Motor neuron (in vitro differentiated cells): ENCODE measurements around the gene HMGN1. TPM values are rescaled to one million over a fixed set of nuclear protein-coding genes. Genes with fewer than 3 reads are reported as not detected.

ENCODE experiments used
- ATAC-seq, 8 experiments: fragments of 200-7000 bp; cut with Tn5 transposase; replicated peaks in 6 of 8; 2 replicates each; pipeline ENCODE4 v1.8.0; 2021; ENCODE audit warnings: mild to moderate bottlenecking in 8 of 8, moderate library complexity in 8 of 8
- H3K27ac ChIP-seq, 2 donors: fragments of 250-450 bp; sonication (Bioruptor Pico); 2 replicates each; pipeline ENCODE4 v1.9.0; 2021; ENCODE audit warnings: antibody characterized with exemption in 2 of 2, mild to moderate bottlenecking in 2 of 2, moderate library complexity in 1 of 2
- H3K4me1 ChIP-seq, 2 donors: fragments of 250-450 bp; sonication (Bioruptor Pico); replicated peaks in 1 of 2; 2 replicates each; pipeline ENCODE4 v1.6.1; 2021; ENCODE audit warnings: antibody characterized with exemption in 2 of 2, mild to moderate bottlenecking in 2 of 2, moderate library complexity in 1 of 2
- H3K4me3 ChIP-seq, 5 donors: fragments of 250-450 bp; sonication (Bioruptor Pico); 2 replicates each; pipeline ENCODE4 v1.9.0; 2021; ENCODE audit warnings: antibody characterized with exemption in 5 of 5, mild to moderate bottlenecking in 5 of 5, moderate library complexity in 4 of 5
- WGBS, 10 experiments: fragments of 450-650 bp; shearing (Covaris generic); methylation state at CpG; one replicate each; pipeline ENCODE4 v1.0.0; 2022; 5-methylcytosine and 5-hydroxymethylcytosine counted together
- in situ Hi-C, 9 experiments: fragments of 400-800 bp; cut with MboI; loops; one replicate each; pipeline ENCODE4 v1.15.0; 2021; ENCODE audit warnings: low sequenced_read_pairs in 9 of 9, low pct_unique_long_range_greater_than_20kb in 2 of 9; ENCODE audit not compliant: unreplicated experiment in 9 of 9
- total RNA-seq, 8 experiments: library from RNA; unstranded; fragments of 300-600 nt; gene quantifications; 2 replicates each; pipeline versions ENCODE4 v1.2.3 to v1.2.4, GENCODE V29; 2022

Gene HMGN1
- total RNA-seq, 8 experiments from 2014 or later: 194 to 280 (median 239) TPM

DNA sequence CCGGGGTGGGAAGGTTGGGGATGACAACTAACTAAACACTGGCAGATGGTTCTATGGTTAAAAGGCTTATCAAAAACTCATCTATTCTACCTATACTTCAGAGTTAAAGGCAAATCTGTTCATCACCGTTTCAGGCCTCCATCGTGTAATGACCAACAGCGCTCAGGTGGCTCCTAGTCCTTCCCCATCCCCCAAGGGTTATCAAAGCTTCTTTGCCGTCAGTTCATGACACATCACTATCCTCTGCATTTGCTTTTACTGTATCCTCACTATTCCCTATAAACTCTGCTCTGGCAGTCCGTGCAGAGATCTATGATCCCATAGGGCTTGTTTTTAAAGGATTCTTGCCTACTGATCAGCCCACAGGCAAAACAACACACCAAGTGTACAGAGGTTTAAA is 8.2 kb downstream of the HMGN1 start:
- 48 to 97% (median 82%) methylated on average over 1 to 6 of the region's 6 CpGs for WGBS, 10 experiments
- ATAC-seq: no peak
- peaks cover 11 to 12% of the 10 kb centered on the region in 2 donors for H3K4me1 ChIP-seq
- H3K27ac ChIP-seq: no peak overlapping the region
- in situ Hi-C loops: no loop called here
- H3K4me3 ChIP-seq: no peak overlapping the region

DNA sequence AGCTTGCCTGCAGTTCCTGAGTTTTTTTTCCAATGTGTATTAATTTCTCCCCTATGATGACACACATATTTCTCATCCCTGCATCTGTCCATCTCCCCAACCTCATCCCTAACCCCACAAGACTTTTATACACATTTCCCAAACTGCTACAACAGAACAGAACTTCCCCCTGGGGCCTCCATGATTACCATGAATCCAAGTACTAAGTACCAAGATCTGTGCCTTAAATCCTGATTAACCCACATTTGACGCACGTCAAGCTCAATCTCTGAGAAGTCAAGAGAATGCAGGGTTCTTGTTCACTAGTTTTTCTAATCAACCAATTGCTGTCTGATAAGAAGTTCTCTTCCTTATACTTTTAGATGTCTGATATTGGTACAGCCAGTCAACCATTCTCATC is 9.7 kb downstream of the HMGN1 start:
- in situ Hi-C loops: no loop called here
- ATAC-seq: peak in 1 of 8 experiments; percentile 16
- H3K4me1 ChIP-seq: peaks cover 0 to 5% of the 10 kb centered on the region in 2 donors
- H3K4me3 ChIP-seq: no peak overlapping the region
- 80 to 100% (median 88%) methylated on average over 1 to 2 of the region's 2 CpGs; no CpG with 5 or more reads in 7 of the 10 experiments for WGBS, 10 experiments
- H3K27ac ChIP-seq: no peak overlapping the region

DNA sequence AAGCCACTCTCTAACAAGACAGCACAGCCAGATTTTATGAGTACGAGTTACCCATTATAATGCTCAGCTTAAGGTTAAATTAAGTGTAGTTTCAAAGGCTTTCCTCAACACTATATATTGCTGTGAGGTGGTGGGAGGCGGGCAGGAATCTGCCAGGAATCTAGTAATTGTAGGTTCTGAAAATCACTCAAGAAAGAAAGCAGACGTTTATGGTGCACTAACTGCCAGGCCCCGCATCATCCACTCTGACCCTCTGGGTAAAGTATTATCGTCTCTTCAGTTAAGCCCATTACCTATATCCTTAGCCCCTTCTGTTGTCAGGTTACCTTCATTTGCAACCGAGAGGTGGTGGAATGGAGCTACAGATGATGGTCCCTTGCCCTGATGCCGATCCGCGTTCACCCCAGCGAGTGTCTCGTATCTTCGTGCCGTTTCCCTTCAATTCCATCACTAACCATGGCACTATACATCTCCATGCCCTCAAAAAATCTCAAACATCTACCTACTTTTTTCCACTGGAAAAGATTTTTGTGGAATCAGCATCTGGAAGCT is 12.4 kb downstream of the HMGN1 start:
- H3K27ac ChIP-seq: no peak overlapping the region
- peaks cover 0 to 5% of the 10 kb centered on the region in 2 donors for H3K4me1 ChIP-seq
- no peak overlapping the region for H3K4me3 ChIP-seq
- in situ Hi-C loops: no loop called here
- WGBS, 10 experiments: 43 to 100% (median 80%) methylated on average over 1 to 13 of the region's 13 CpGs
- ATAC-seq: peak in 1 of 8 experiments; percentile 28

DNA sequence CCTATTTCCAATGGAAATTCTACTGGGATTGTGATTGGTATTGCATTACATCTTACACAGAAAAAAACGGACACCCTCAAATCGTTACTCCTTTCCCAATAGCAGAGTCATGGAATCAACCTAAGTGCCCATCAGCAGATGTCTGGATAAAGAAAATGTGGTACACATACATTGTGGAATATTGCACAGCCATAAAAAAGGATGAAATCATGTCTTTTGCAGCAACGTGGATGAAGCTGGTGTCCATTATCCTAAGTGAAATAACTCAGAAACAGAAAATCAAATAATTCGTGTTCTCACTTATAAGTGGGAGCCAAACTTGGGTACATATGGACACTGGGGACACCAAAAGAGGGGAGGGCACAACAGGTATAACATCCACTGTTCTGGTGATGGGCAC is 14.3 kb downstream of the HMGN1 start:
- in situ Hi-C loops: no loop called here

DNA sequence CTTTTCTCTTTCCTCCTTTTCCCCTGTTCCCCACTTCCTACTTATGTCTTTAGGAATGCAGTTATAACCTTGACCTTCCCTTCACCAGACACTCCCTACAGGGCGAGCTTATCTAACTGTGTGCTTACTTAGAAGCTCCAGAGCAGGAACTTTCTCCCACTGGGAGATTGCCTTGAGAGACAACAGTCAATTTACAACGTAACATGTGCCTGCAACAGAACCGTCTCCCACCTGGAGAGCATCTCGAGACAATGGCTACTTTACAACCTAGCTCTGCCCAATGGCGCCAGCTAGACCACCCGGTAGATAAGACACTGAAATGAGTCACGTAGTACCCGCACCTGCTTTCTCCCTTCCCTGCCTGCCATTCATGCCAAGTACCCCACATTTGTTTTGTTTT is 16.7 kb downstream of the HMGN1 start:
- no peak overlapping the region for H3K27ac ChIP-seq
- no peaks in the 10 kb centered on the region for H3K4me1 ChIP-seq
- in situ Hi-C loops: no loop called here
- WGBS, 10 experiments: 25 to 90% (median 73%) methylated on average over 1 to 7 of the region's 8 CpGs; no CpG with 5 or more reads in 1 of the 10 experiments
- no peak for ATAC-seq
- H3K4me3 ChIP-seq: no peak overlapping the region

More for the DNA sequence above, 14.3 kb downstream of the HMGN1 start:
- H3K27ac ChIP-seq: no peak overlapping the region
- 20 to 100% (median 88%) methylated on average over 1 to 4 of the region's 4 CpGs for whole genome bisulfite sequencing, 10 experiments
- H3K4me1 ChIP-seq: no peaks in the 10 kb centered on the region
- no peak for ATAC-seq
- H3K4me3 ChIP-seq: no peak overlapping the region

DNA sequence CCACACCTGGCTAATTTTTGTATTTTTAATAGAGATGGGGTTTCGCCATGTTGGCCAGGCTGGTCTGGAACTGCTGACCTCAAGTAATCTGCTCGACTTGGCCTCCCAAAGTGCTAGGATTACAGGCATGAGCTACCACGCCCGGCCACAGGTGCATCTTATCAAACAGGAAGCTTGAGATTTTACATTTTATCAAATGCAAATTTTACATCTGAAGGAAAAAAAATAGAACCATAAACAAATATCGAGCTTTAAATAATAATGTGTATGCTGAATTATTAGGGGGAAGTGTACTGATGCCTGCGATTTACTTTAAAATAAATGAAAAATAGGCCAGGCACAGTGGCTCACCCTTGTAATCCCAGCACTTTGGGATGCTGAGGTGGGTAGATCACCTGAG is 18.9 kb downstream of the HMGN1 start:
- H3K4me1 ChIP-seq: no peaks in the 10 kb centered on the region
- 80 to 100% (median 95%) methylated on average over 1 to 6 of the region's 6 CpGs; no CpG with 5 or more reads in 2 of the 10 experiments for WGBS, 10 experiments
- no peak overlapping the region for H3K27ac ChIP-seq
- in situ Hi-C loops: no loop called here
- no peak overlapping the region for H3K4me3 ChIP-seq
- ATAC-seq: no peak

DNA sequence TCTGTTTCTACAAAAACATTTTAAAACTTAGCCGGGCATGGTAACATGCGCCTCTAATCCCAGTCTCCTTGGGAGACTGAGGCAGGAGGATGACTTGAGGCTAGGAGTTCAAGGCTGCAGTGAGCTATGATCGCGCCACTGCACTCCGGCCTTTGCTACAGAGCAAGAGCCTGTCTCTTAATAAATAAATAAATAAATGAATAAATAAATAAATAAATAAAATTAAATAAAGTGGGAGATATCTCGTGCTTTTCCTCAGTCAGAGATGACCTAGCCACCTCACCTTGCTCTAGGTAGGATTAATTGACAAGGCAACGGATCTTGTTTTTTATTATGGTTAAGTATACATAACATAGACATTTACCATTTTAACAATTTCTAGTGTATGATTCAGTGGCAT is 21.2 kb downstream of the HMGN1 start:
- WGBS, 10 experiments: 75 to 94% (median 88%) methylated on average over 1 to 7 of the region's 7 CpGs; no CpG with 5 or more reads in 2 of the 10 experiments
- H3K4me1 ChIP-seq: no peaks in the 10 kb centered on the region
- H3K27ac ChIP-seq: no peak overlapping the region
- no peak for ATAC-seq
- in situ Hi-C loops: no loop called here
- H3K4me3 ChIP-seq: no peak overlapping the region

DNA sequence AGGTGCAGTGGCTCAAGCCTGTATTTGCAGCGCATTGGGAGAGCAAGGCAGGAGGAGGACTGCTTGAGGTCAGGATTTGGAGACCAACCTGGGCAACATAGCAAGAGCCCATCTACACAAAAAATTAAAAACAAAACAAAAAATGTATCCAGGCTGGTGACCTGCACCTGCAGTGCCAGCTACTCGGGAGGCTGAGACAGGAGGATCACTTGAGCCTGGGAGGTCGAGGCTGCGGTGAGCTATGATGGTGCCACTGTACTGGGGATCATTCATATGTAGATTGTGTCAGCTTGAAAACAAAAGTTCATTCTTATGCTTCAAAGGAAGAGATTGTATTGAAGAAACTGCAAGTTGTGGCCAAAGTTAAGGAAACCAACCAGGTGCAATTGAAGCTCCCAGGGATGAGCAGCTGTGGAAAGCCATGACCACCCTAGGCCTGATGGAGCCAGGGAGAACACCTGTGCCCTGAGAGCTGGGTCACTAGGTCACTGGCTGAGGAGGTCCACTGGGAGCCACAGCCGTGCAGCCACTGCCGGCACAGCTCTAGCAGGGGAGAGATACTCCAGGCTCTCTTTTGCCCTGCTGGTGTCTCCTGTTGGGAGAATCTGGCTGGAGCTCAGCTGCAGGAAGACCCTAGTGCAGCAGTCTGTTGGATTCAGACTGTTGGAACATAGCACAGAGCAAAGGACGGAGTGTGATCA is 22.1 kb downstream of the HMGN1 start:
- Histone ChIP-seq H3K4me1 (no peaks in the 10 kb centered on the region), H3K4me3 (no peak overlapping the region), H3K27ac (no peak overlapping the region)
- WGBS, 10 experiments: 68 to 100% (median 79%) methylated on average over 1 to 5 of the region's 7 CpGs; no CpG with 5 or more reads in 2 of the 10 experiments
- in situ Hi-C loops: no loop called here
- no peak for ATAC-seq

DNA sequence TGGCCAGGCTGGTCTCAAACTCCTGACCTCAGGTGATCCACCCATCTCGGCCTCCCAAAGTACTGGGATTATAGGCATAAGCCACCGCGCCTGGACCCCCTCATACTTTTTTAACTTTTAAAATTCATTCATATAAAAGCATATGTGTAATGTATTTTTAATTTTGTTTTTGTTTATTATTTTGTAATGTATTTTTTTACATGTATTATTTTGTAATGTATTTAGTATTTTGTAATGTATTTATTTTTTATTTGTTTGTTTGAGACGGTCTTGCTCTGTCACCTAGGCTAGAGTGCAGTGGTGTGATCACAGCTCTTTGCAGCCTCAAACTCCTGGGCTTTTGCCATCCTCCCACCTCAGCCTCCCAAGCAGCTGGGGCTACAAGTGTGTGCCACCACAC is 23.4 kb downstream of the HMGN1 start:
- no peak for ATAC-seq
- no peak overlapping the region for H3K27ac ChIP-seq
- no peak overlapping the region for H3K4me3 ChIP-seq
- in situ Hi-C loops: no loop called here
- WGBS, 10 experiments: 40 to 100% (median 89%) methylated on average over 1 to 4 of the region's 4 CpGs; no CpG with 5 or more reads in 3 of the 10 experiments
- no peaks in the 10 kb centered on the region for H3K4me1 ChIP-seq

DNA sequence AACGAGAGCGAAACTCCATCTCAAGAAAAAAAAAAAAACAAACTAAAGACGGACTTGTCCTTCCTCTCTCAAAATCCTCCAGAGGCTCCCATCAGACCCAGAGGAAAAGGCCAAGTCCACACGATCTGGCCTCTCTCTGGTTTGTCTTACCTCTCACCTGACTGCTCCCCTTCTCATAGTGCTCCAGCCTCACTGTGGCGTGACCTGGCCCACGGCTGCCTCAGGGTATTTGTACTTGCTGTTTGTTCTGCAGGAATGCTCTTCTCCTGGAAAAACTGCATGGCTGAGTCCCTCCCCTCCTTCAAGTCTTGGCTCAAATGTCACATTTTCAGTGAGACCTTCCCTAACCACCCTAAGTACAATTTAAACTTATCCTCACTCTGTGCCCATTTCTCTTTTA is 27.5 kb downstream of the HMGN1 start:
- Histone ChIP-seq H3K27ac (no peak overlapping the region), H3K4me3 (no peak overlapping the region), H3K4me1 (no peaks in the 10 kb centered on the region)
- in situ Hi-C loops: no loop called here
- peak in 1 of 8 experiments; percentile 27 for ATAC-seq
- WGBS, 10 experiments: 60 to 100% (median 86%) methylated on average over 1 to 6 of the region's 6 CpGs; no CpG with 5 or more reads in 4 of the 10 experiments

DNA sequence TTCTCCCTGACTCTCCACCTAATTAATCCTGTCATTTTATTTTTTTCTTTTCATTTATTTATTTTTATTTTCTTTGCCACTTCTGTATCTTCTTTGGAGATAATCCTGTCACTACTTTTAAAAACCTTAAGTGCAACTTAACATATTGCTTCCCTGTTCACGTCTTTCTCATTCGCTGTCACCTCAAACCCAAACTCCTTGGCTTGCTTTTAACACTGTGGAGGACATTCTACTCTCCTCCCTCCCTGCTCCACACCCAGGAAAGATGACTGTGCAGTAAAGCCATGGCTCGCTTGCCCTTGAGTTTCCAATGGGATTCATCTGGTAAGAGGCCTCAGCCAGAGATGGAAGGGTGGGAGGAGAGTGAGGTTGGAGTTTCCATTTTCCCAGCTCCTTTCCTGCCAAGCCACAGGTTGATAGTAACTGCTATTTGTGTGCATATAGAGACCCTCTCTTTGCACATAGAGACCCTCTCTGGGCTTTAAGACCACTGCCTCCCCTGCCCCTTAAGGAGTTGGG is 29.0 kb downstream of the HMGN1 start:
- peak in 3 of 8 experiments; percentile 17 to 92 (median 86) for ATAC-seq
- no peak overlapping the region for H3K4me3 ChIP-seq
- peaks cover 3% of the 10 kb centered on the region in 2 donors for H3K4me1 ChIP-seq
- H3K27ac ChIP-seq: no peak overlapping the region
- 0 to 100% (median 83%) methylated on average over 1 to 3 of the region's 3 CpGs; no CpG with 5 or more reads in 1 of the 10 experiments for WGBS, 10 experiments
- in situ Hi-C loops: no loop called here

DNA sequence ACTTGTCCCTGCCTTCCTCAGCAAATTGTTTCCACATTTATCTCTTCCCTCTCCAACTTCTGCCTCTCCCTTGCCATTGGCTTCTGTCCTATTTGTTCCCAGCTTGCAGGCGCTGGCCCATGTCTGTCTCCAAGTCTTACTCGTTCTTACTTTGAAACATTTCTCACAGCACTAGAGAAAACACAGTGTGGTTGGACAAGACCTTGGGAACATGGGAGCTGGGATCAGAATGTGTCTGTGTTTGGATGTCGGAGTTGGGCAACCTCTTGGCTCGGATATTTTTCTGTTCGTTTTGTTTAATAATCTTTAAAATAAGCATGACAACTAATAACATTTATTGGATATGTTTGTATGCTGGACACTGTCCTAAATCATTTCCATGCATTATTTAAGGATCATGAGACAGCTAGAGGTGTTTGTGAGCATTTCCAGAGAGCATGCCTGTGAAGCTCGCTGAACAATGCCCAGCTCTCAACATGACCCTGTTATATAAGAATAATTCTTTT is 29.6 kb downstream of the HMGN1 start:
- H3K27ac ChIP-seq: no peak overlapping the region
- no peak overlapping the region for H3K4me3 ChIP-seq
- in situ Hi-C loops: no loop called here
- H3K4me1 ChIP-seq: peaks cover 5 to 6% of the 10 kb centered on the region in 2 donors
- ATAC-seq: peak in 2 of 8 experiments; percentile 23 to 31
- 6 to 92% (median 69%) methylated on average over 2 to 6 of the region's 6 CpGs for WGBS, 10 experiments

DNA sequence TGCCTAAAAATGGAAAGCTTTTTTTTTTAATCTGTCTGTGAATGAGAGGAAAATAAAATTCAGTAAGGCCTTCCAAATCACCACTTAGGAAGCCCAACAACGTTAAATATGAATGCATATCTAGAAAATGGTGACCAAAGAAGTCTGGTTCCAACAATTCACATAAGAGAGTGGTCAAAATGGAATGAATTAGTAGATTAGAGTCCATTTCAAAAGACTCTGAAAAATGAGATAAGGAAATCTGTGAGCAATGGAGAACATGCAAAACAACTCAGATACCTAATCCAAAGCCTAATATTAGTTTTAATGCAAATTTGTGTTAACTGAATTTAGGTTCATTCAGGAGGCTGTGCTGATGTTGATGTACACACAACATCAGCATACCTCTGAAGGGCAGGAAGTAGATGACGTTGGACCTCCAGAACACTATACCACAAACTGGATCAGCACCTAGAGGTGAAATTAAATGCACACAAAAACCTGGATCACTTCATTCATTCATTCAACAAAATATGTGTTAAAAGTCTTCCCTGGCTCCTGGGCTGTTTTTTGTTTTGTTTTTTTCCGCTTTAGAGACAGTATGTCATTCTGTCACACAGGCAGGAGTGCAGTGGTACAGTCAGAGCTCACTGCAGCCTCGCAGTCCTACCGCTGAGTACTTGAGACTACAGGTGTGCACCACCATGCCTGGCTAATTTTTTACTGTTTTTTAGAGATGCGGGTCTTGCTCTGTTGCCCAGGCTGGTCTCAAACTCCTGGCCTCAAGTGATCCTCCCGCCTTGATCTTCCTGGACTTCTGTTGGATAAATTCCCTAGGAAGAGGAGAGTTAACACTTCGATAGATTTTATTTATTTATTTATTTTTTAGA is 30.6 kb downstream of the HMGN1 start:
- in situ Hi-C loops: no loop called here
- no peak for ATAC-seq
- Histone ChIP-seq H3K4me3 (no peak overlapping the region), H3K4me1 (peaks cover 5 to 6% of the 10 kb centered on the region in 2 donors), H3K27ac (no peak overlapping the region)
- WGBS, 10 experiments: 66 to 93% (median 80%) methylated on average over 1 to 8 of the region's 8 CpGs
